Mesodermal cell (in vitro differentiated cells): Measurements from ENCODE around the gene CNNM4. TPM values are rescaled to one million over a fixed set of nuclear protein-coding genes. Genes with fewer than 3 reads are reported as not detected.
A peak's percentile ranks its signal among the peaks of the same experiment; 100 is the strongest.

ENCODE experiments used
- H3K27ac ChIP-seq: 2 replicates; pipeline ENCODE4 v1.7.0; 2013; ENCODE audit warnings: mild to moderate bottlenecking, low read depth, low read length, moderate library complexity; ENCODE audit not compliant: severe bottlenecking
- H3K36me3 ChIP-seq: 2 replicates; pipeline ENCODE4 v1.7.1; 2013; ENCODE audit warnings: mild to moderate bottlenecking, low read length, moderate library complexity; ENCODE audit not compliant: control insufficient read depth, insufficient read depth
- H3K4me1 ChIP-seq: one replicate; pipeline ENCODE4 v1.7.1; 2013; ENCODE audit warnings: mild to moderate bottlenecking, low read length; ENCODE audit not compliant: insufficient read depth, control insufficient read depth, poor library complexity, severe bottlenecking
- H3K4me3 ChIP-seq: 2 replicates; pipeline ENCODE4 v1.7.0; 2013; ENCODE audit warnings: low read length, control low read depth, mild to moderate bottlenecking; ENCODE audit not compliant: insufficient read depth, poor library complexity, severe bottlenecking; ENCODE audit errors: extremely low read depth
- H3K9me3 ChIP-seq: 2 replicates; pipeline ENCODE4 v1.7.1; 2013; ENCODE audit warnings: mild to moderate bottlenecking, low read length, moderate library complexity; ENCODE audit not compliant: control insufficient read depth
- WGBS, 2 experiments: methylation state at CpG; one replicate each; pipeline ENCODE4 v1.1.5; 2013; ENCODE audit warnings: missing lambda C conversion rate in 2 of 2; ENCODE audit not compliant: insufficient coverage in 2 of 2; 5-methylcytosine and 5-hydroxymethylcytosine counted together
- polyA plus RNA-seq, 2 experiments: library from polyadenylated mRNA; stranded (reverse); fragments of 50-300 nt; gene quantifications; one replicate each; pipeline ENCODE4 v1.2.3, GENCODE V29; 2013

Gene CNNM4
- 8.7 TPM for polyA plus RNA-seq (2013, experiment 1 of 2)
- 8.5 TPM for polyA plus RNA-seq (2013, experiment 2 of 2)

DNA sequence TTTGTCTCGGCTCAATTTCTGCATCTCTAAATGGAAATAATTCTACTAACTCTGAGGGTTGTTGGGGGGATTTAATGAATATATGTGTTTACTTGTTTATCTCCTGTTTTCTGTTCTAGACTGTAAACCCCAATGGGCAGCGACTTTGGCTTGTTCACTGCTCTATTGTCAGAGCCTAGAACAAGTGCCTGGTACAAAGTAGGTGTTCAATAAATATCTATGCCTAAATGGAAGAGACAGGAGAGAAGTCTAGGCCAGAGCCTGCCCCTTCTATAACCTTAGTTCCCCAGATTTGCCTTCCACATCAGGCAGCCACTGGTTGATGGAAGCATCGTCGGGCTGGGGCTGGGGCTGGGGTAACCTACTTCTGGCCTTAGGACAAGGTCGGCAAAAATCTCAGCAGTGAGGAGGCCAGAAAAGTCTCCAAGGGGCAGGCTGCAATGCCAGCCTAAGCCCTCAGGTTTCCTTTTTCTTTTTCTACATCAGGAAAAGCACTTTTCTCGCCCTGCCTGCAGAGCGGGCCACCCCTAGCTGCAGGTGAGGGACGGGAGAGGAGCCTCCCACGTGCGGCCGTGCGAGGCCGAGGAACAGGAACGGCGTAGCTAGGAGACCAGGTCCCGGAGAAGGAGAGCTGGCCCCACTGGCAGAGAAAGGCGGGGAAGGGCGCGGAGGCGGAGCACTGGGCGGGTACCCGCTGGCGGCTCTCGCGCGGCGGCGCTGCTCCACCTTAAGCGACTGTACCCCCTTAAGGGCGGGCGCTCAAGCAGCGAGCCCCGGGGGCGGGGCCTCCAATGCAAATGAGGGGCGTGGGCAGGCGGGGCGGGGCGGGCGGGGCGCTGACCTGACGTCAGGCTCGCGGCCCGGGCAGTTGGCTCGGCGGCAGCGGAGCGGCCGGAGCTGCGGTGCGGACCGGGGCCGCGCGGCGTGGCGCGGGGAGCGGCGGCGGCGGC lies at the start of gene CNNM4:
Gene CNNM4 (plus strand): TSS at position 867 of the 950 bp plus-strand sequence. CDS start 98 bp downstream, outside the sequence.
- 2 to 7% methylated on average over 21 to 50 of the region's 62 CpGs for WGBS, 2 experiments
- H3K4me3 ChIP-seq, result peak within 1 kb of the TSS; percentile 36

DNA sequence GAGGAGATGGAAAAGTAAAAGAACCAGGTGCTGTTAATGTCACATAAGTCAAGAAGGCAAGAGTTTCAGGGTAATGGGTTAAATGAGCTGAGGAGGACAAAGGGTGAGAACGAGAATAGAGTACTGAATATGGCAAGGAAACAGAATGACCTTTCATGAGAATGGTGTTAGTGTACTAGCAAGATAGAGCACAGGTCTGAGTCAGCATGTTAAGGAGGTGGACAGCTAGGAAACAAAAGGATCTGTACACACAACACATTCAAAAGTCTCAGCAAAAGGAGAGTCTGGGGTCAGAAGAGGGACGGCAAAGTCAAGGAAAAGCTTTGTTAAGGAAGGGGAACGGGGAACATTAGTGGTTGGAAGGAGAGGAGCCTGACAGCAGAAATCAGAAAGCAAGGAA lies 49.7 kb upstream of the CNNM4 start:
- peaks cover 80% of the 10 kb centered on the region for H3K36me3 ChIP-seq

More for the DNA sequence above, at the start of gene CNNM4:
- H3K9me3 ChIP-seq, result no peaks in the 10 kb centered on the region
- no peaks in the 10 kb centered on the region for H3K36me3 ChIP-seq
- H3K27ac ChIP-seq, result no peak within 1 kb of the TSS
- H3K4me1 ChIP-seq, result peaks cover 20% of the 10 kb centered on the region

DNA sequence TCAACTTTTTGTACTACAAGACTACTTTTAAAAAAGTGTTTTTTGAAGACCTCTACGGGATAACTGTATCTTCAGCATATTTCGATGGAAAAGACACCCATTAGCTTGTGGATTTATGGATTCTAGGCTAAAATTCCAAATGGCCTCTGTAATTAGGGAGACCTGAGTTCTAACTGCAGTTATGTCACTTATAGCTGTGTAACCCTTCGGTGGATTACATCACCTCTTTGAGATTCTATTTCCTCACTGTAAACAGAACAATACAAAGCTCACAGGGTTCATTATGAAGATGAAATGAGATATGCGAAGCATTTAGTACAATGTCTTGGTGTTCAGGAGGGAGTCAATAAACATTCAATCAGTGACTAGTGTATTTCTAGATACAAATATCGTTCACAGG lies 45.0 kb upstream of the CNNM4 start:
- 94 to 100% methylated on average over 2 of the region's 5 CpGs for WGBS, 2 experiments
- H3K4me1 ChIP-seq, result no peaks in the 10 kb centered on the region
- no peak overlapping the region for H3K4me3 ChIP-seq
- no peaks in the 10 kb centered on the region for H3K9me3 ChIP-seq
- H3K36me3 ChIP-seq, result peaks cover 43% of the 10 kb centered on the region
- H3K27ac ChIP-seq, result no peak overlapping the region

More for the DNA sequence above, 49.7 kb upstream of the CNNM4 start:
- Histone ChIP-seq H3K4me3 (no peak overlapping the region), H3K4me1 (no peaks in the 10 kb centered on the region), H3K9me3 (no peaks in the 10 kb centered on the region), H3K27ac (no peak overlapping the region)
- 90 to 100% methylated on average over 1 to 3 of the region's 3 CpGs for WGBS, 2 experiments

DNA sequence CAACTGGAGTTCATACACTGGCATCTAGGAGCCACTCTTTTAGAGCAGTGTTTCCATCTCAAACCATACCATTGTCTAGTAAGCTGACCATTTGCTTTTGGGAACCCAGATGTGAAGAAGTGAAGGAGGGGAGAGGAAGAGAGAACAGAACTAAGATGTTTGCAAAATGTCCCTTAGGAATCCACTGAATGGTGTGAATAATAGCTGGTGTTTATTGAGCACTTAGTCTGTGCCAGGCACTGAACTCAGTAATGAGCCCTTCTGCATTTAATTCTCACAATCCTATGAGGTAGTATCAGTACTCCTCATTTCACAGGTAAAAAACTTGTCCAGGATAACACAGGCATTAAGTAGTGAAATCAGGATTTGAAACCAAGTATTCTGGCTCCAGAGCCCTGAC lies 44.3 kb upstream of the CNNM4 start:
- Histone ChIP-seq H3K36me3 (peaks cover 39% of the 10 kb centered on the region), H3K4me3 (no peak overlapping the region), H3K9me3 (no peaks in the 10 kb centered on the region), H3K4me1 (no peaks in the 10 kb centered on the region), H3K27ac (no peak overlapping the region)

DNA sequence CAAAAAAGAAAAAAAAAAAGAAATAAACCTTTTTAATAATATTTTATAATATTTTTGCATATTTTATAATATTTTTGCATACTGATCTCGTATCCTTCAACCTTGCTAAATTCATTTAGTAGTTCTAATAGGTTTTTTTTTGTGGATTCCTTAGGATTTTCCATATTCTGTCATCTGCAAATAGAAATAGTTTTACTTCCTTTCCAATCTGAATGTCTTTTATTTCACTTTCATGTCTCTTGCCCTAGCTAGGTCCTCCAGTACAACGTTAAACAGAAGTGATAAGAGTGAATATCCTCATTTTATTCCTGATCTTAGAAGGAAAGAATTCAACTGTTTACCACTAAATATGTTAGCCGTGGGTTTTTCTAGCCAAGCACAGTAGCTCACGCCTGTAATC lies 34.6 kb upstream of the CNNM4 start:
- Histone ChIP-seq H3K4me3 (no peak overlapping the region), H3K4me1 (no peaks in the 10 kb centered on the region), H3K36me3 (peaks cover 68% of the 10 kb centered on the region), H3K9me3 (no peaks in the 10 kb centered on the region), H3K27ac (no peak overlapping the region)
- 93 to 100% methylated on average over 3 of the region's 4 CpGs for WGBS, 2 experiments

DNA sequence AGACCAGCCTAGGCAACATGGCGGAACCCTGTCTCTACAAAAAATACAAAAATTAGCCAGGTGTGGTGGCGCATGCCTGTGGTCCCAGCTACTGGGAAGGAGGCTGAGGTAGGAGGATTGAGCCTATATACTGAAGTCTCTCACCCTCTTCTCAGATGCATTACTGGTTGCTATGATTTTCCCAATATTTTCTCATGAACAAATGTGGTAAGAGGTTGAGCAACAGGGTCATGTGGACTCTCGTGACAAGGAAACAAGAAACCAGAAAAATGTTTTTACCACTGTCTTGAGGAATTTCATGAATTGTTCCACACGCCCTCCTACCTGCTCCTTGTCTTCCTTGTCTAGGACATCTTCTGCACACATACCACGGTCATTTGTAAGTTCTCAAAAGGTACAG lies 33.3 kb upstream of the CNNM4 start:
- Histone ChIP-seq H3K27ac (no peak overlapping the region), H3K9me3 (no peaks in the 10 kb centered on the region), H3K36me3 (peaks cover 73% of the 10 kb centered on the region), H3K4me3 (no peak overlapping the region), H3K4me1 (no peaks in the 10 kb centered on the region)
- 94 to 96% methylated on average over 3 of the region's 5 CpGs for WGBS, 2 experiments

DNA sequence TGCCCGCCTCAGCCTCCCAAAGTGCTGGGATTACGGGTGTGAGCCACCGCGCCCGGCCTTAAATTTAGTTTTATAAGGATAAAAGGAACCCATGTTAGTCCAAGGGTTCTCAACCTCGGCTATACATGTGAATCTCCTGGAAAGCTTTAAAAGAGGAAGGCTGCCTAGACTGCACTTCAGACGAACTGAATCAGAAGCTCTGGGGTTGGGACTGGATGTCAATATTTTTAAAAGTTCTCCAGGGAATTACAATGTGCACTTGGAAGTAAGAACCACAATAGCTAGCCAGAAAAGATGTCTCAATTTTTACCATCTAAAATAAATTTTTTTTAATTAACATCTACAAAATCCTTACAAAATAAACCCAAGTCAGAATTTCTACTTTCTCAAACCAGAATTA lies 31.0 kb upstream of the CNNM4 start:
- no peaks in the 10 kb centered on the region for H3K9me3 ChIP-seq
- H3K36me3 ChIP-seq, result peaks cover 84% of the 10 kb centered on the region
- no peak overlapping the region for H3K4me3 ChIP-seq
- H3K27ac ChIP-seq, result no peak overlapping the region
- H3K4me1 ChIP-seq, result no peaks in the 10 kb centered on the region
- WGBS, 2 experiments, result 90 to 95% methylated on average over 6 to 7 of the region's 7 CpGs

DNA sequence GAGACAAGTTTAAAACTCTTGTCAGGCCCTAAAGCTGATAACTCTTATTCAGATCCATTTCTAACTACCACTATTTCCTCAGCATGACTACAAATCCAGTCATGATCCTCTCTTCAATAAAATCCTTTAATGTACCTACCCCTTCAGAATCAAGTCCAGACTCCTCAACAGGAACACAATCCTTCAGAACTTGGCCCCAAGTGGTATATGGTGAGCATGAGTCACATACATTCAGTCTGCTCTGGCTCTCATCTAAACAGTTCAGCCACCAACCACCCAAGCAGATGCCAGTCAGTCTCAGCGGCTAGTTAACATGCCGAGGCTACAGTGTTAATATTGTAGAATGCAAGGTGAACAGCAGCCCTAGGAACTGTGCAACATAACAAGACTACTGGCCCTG lies 30.5 kb upstream of the CNNM4 start:
- Histone ChIP-seq H3K4me1 (no peaks in the 10 kb centered on the region), H3K9me3 (no peaks in the 10 kb centered on the region), H3K4me3 (no peak overlapping the region), H3K27ac (no peak overlapping the region), H3K36me3 (peaks cover 87% of the 10 kb centered on the region)
- no CpG with 5 or more reads among the region's 2 CpGs for WGBS, 2 experiments

DNA sequence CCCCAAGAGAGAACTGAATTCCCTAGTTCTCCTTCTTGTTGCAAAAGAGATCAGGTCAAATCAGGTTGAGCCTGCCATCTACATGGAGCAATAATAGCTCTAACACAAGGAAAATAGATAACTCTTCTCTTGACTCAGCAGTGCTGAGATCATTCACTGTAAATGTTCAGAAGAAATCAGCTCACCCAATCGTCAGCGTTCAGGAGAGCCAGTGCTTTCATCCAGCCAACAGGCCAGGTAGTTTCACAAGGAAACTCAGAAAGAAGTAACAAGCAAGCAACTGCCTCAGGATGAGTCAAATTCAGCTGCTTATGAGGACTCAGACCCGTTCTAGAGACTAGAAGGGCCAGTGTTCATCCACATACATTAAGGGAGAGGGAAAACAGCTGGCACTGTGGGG lies 26.8 kb upstream of the CNNM4 start:
- no peaks in the 10 kb centered on the region for H3K9me3 ChIP-seq
- H3K27ac ChIP-seq, result no peak overlapping the region
- peaks cover 1% of the 10 kb centered on the region for H3K4me1 ChIP-seq
- H3K36me3 ChIP-seq, result peaks cover 79% of the 10 kb centered on the region
- no peak overlapping the region for H3K4me3 ChIP-seq
- WGBS, 2 experiments, result 79 to 100% methylated on average over 3 of the region's 3 CpGs

DNA sequence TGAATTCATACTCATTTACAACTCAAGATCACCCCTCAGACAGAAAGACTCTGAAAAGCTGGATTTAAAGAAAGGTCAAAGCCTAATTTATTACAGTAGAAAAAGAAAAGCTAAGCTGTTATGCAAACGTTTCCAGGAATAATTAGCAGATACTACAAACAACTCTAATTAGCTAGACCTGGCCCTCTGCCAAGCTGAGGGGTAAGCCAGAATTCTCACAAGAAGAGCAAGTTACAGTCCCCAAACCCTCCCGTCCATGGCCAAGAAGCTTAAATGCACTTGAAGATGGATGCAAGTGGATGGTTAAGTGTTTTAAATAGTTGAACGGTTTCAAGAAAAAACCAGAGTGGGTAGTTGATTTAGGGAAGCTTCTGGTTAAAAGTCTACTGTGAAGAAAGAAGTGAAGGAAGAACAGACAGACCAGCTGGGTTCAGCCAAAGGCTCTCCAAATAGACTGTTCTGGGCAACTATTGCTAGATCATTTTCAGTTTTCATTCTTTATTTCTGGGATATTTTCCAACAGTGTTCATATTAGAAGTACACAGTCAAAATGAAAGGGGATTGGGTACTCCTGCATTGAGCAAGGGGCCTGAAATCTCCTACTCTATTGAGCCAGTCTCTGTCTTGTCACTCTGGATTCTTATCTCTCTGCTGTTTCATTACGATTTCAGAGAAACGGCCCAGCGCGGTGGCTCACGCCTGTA lies 25.7 kb upstream of the CNNM4 start:
- 93 to 97% methylated on average over 2 to 5 of the region's 8 CpGs for WGBS, 2 experiments
- H3K36me3 ChIP-seq, result peaks cover 74% of the 10 kb centered on the region
- no peak overlapping the region for H3K27ac ChIP-seq
- peaks cover 4% of the 10 kb centered on the region for H3K4me1 ChIP-seq
- H3K4me3 ChIP-seq, result no peak overlapping the region
- H3K9me3 ChIP-seq, result no peaks in the 10 kb centered on the region
